ENCODE results near the gene EAF1.
"Not testable (repeated sequence)": the region's sequence is repeated elsewhere in the genome, so short reads cannot be mapped to it uniquely, and the experiment has no call there.

The EAF1 gene

GRCh38 chr3:15409239-15409638, 18.2 kb upstream of the EAF1 start:
- DNase-seq, result no peak

- no peak for DNase-seq
Measured at GRCh38 chr3:15409774-15410173, 17.6 kb upstream of the EAF1 start.

DNA sequence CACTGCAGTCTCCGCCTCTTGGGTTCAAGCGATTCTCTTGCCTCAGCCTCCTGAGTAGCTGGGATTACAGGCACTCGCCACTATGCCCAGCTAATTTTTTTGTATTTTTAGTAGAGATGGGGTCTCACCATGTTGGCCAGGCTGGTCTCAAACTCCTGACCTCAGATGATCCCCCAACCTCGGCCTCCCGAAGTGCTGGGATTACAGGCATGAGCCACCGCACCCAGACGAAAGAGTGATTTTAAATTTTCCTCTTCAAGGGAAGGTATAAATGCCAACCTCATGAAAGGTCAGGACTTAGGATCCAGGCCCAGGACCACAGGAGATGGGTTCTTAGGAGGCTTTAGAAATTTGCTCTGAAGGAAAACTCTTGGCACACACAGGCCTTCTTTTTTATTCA, 16.4 kb upstream of the EAF1 start:
- not testable (repeated sequence) for DNase-seq

DNA sequence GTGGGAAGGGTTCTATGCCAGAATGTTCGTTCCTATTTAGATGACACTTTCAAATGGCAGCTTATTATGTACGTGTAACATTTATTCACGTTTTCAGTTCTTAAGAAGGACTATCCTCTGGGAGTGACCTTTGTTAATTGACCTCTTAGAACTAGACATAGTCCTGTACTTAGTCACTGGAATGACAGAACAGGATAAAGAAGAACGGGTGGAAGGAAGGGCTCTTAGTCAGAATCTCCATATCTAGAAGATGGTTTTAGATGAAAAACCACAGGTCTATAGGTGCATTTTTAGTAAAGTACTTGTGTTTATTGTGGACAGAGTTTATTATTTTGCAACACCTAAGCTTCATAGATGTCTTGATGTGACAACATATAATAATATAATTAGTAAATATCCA, 6.5 kb upstream of the EAF1 start:
- DNase-seq, result no peak

DNA sequence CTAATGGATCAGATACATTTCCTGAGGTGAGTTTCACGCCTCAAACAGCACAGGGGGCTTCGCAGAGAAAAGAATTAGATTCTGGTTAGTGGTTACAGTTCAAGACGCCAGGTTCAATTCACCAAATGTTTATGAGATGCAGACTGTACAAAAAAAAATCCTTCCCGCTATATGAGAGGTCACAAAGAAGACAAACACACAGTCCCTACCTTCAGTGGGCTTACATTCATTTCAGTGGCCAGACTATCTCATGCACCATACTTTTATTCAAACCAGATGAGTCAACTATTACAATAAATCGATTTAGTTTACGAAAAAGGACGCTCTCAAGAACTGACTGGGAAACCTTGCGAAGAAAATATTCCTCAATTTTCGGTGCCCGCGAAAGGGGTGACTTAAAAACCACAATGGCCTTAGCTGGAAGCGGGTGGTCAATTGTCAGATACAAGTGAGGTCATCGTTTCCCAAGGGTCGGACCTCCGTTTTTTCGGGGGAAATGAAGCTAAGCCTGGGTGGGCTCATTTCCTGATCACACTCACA, 749 bp upstream of the EAF1 start:
- DNase-seq, result no peak

DNA sequence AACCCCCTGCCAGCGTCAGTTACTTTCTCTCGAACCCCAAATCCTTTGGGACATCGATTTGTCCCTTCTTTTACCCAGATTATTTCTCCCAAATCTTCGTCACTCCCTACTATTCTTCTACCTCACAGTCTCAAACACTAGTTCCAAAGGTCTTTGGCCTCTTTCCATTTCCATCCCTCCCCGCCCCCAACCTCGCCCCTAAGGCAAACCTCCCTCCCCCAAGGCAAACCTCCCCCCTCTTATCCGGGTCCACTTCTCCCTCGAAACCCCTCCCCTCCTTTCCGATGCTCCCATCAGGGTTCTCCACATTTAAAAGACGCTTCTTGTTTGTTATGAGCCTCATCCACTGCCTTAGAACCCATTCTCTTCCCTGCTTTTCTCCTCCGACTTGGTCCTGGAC, 583 bp downstream of the EAF1 start:
- DNase-seq, result no peak

- peak; percentile 25 to 57 for DNase-seq
Measured at GRCh38 chr3:15428539-15428938, 1.1 kb downstream of the EAF1 start.

- no peak for DNase-seq
Measured at GRCh38 chr3:15429080-15429479, 1.7 kb downstream of the EAF1 start.

- no peak for DNase-seq
Measured at GRCh38 chr3:15430624-15431023, 3.2 kb downstream of the EAF1 start.

- no peak for DNase-seq
Measured at GRCh38 chr3:15431256-15431837, 3.9 kb downstream of the EAF1 start.

- DNase-seq, result no peak
Measured at GRCh38 chr3:15433531-15433930, 6.1 kb downstream of the EAF1 start.

- DNase-seq, result no peak
Measured at GRCh38 chr3:15434756-15435155, 7.4 kb downstream of the EAF1 start.

DNA sequence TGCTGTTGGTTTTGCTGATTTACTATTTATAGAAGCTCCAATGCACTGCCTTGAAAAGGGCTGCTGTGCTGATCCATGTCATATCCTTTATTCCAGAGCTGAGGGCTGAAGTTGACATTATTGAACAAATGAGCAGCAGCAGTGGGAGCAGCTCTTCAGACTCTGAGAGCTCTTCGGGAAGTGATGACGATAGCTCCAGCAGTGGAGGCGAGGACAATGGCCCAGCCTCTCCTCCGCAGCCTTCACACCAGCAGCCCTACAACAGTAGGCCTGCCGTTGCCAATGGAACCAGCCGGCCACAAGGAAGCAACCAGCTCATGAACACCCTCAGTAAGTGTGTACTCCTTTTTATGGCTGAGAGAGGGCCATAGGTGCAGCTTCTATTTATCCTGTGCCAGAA, 8.8 kb downstream of the EAF1 start:
- DNase-seq, result no peak

DNA sequence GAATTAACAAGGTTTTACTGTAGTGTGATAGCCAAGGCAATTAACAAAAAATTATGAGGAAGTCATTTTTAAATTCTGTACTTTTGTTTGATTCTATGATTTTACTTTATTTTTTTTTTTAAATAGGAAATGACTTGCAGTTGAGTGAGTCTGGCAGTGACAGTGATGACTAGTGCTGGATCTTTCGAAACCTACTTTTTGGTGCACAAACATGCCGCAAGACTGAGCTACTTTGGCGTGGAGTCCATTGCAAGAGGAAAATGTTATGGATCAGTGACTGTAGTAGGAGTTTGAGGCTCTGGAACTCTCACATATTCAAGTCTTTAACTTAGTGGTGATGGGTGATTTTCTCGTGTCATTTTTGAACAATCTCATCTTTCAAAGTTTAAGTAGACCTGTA, 11.6 kb downstream of the EAF1 start:
- DNase-seq, result peak in 1 of 2 donors; percentile 38

DNA sequence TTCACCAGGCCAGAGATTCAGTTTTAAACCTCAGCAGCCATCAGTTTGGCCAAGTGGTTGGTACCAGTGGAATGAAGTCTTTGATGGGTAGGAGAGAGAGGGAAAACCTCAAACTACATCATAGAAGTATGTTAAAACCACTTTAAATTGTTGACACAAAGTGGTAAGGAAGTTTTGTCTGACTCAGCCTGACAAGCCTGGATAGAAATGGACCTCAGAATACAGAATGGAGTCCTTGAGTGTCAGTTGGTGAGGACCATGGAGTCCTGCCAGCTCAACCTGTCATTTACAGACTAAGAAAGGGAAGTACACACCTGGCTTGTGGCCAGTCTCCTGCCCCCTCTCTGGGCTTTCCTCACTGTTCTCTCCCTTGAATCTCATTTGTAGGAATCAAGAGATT, 12.1 kb downstream of the EAF1 start:
- no peak for DNase-seq

GRCh38 chr3:15440891-15441290, 13.5 kb downstream of the EAF1 start:
- peak in 1 of 2 donors; percentile 36 for DNase-seq

DNA sequence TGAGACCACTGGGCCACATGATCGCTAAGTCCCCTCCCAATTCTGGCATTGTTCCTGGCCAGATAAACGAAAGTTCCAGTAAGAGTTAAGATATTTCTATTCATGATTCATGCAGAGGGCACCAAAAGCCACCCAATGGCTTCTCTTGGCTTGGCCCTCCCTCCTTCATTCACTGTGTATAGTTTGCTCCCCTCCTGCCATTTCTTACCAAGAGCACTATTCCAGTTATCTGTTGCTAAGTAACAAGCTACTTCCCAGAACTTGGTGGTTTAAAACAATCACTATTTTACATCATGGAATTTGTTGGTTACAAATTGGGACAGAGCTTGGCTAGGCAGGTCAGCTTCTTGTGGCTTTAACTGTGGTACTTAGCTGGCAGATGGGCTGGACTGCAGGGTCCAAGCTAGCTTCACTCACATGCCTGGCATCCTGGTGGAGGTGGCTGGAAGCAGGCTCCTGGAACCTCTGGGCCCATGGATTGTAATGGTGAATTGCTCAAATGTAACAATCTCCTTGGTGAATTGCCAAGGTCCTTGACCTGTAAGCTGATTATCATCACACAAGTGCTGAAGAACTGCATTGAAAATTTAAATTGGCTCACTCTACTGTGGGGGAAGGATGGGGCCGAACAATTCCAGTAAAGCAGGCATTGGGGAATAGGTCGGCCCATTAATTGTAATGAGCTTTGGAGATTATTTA, 16.6 kb downstream of the EAF1 start:
- no peak for DNase-seq

DNA sequence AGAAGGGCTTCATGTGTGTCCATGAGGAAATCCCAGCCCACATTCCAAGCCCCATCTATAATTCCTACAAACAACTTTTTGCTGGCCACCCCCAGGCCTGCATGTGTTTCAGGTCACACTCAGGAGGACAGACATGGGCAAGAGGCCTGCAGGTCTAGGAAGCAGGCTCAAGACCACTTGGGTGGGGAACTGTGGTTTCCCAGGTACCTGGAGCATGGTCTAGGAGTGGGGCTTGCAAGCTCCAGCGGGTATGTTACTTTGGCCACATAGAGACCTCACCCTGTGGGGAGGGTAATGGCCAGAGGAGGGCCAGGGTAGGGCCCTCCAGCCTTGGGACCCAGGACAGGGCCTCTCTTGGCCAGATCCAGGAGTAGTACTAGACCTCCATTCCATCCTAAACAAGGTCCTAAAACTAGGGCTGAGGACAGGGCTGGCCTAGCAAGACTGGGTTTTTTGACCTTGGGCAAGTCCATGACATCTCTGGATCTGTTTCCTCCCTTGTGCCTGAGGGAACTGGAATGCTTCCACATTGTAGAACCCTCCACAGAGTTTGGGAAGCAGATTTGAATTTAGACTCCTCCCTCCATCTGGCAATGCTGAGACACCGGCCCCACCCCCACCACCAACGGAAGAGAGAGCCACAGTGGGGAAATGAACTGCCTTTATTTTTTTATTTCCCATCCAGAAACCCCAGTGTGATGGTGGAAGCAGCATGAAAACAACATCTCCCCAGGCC, 22.3 kb downstream of the EAF1 start:
- DNase-seq, result no peak

- DNase-seq, result no peak
Measured at GRCh38 chr3:15450438-15451215, 23.2 kb downstream of the EAF1 start.

GRCh38 chr3:15451216-15452113, 24.1 kb downstream of the EAF1 start:
- no peak for DNase-seq

- no peak for DNase-seq
Measured at GRCh38 chr3:15452156-15452555, 24.8 kb downstream of the EAF1 start.

DNA sequence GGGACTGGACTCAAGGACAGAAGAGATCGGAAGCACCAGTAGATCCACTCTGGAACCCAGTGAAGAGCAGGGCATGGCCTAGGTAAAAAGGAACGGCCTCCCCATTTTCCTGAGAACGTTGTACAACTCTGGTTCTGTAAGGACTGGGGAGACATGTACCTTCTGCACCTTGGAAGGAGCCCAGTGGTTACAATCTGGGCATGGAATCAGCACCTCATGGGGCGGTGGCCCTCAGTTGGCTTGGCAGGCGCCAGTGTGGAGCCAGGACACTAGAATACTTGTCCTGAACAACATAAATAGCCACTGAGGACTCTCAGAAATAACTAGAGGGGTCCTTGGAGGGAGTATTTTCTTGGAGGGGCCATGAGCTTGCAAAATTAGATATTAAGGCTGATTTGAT, 25.6 kb downstream of the EAF1 start:
- DNase-seq, result no peak
